Spleen (tissue), 7 donors: ENCODE measurements around the gene FKBP10.

ENCODE experiments used
- CTCF ChIP-seq, 11 experiments: fragments of 200-600 bp in 7 of 11; fragments of 450-650 bp in 4 of 11; sonication (generic) in 4 of 11; IDR thresholded peaks in 8 of 11; conservative IDR thresholded peaks in 3 of 11; 1 replicate in 7 of 11; 2 replicates in 4 of 11; pipeline versions ENCODE4 v1.4.0 to v1.8.0; 2016 to 2021; ENCODE audit warnings: antibody characterized with exemption in 11 of 11, inconsistent platforms in 4 of 11, mild to moderate bottlenecking in 1 of 11
- POLR2A ChIP-seq, 3 donors: fragments of 450-650 bp; IDR thresholded peaks; one replicate each; pipeline ENCODE4 v1.5.1; 2017; ENCODE audit warnings: antibody characterized with exemption in 3 of 3, mild to moderate bottlenecking in 1 of 3
- POLR2AphosphoS5 ChIP-seq, 3 donors: sonication (generic); formaldehyde crosslinking; IDR thresholded peaks; one replicate each; pipeline ENCODE4 v1.5.1; 2017; ENCODE audit warnings: antibody characterized with exemption in 3 of 3
- donor health status: DM: no; HTN: no; CAD: no; lungs with moderate emphysema.
- donor health status: DM: no; HTN: no; CAD: no.
- donor health status: DM: no; HTN: no; CAD: no.

GRCh38 chr17:41848788-41849187, 36.0 kb downstream of the FKBP10 start:
- TF ChIP-seq CTCF (IDR thresholded peaks at IDR 0.05 in 8 of 11, conservative IDR thresholded peaks at IDR 0.05 in 3 of 11) (no peak), POLR2A (IDR thresholded peaks at IDR 0.05) (no peak), POLR2AphosphoS5 (IDR thresholded peaks at IDR 0.05) (no peak)
